ENCODE results near the gene NIPA2. TPM values are rescaled to one million over a fixed set of nuclear protein-coding genes. Genes with fewer than 3 reads are reported as not detected.

The NIPA2 gene
- total RNA-seq, 4 donors from 2014 or later, result 50.3 to 67.2 (median 56.4) TPM

GRCh38 chr15:22846073-22846472, 7.6 kb downstream of the NIPA2 start:
- no peak for DNase-seq
- Histone ChIP-seq H3K4me1 (peaks cover 8 to 13% of the 10 kb centered on the region in 2 donors), H3K27me3 (no peaks in the 10 kb centered on the region), H3K9me3 (no peaks in the 10 kb centered on the region), H3K4me3 (replicated peaks in 1 of 3) (no peak overlapping the region), H3K27ac (no peak overlapping the region), H3K36me3 (no peaks in the 10 kb centered on the region)
- intact Hi-C loops (cut with DNase I), result no loop called here
- WGBS, 2 donors, result 89 to 91% methylated on average over 6 of the region's 6 CpGs
- TF ChIP-seq CTCF (IDR thresholded peaks at IDR 0.05), result no peak
- no peak for TF ChIP-seq POLR2A (IDR thresholded peaks at IDR 0.05)

- DNase-seq, result no peak
- intact Hi-C loops (cut with DNase I), result no loop called here
- H3K36me3 ChIP-seq, result peaks cover 0 to 18% of the 10 kb centered on the region in 2 donors
- TF ChIP-seq CTCF (IDR thresholded peaks at IDR 0.05) (no peak), POLR2A (IDR thresholded peaks at IDR 0.05) (no peak)
- no peaks in the 10 kb centered on the region for H3K9me3 ChIP-seq
- H3K4me1 ChIP-seq, result peaks cover 6 to 7% of the 10 kb centered on the region in 2 donors
- no peak overlapping the region for H3K4me3 ChIP-seq (replicated peaks in 1 of 3)
- no peak overlapping the region for H3K27ac ChIP-seq
- H3K27me3 ChIP-seq, result no peaks in the 10 kb centered on the region
- WGBS, 2 donors, result 93 to 94% methylated on average over 3 of the region's 3 CpGs
These were observed 11.6 kb downstream of the NIPA2 start for GRCh38 chr15:22850055-22850454.

GRCh38 chr15:22851513-22851912, 13.0 kb downstream of the NIPA2 start:
- H3K36me3 ChIP-seq, result peaks cover 0 to 18% of the 10 kb centered on the region in 2 donors
- no peaks in the 10 kb centered on the region for H3K4me1 ChIP-seq

GRCh38 chr15:22855791-22856190, 17.3 kb downstream of the NIPA2 start:
- Histone ChIP-seq H3K4me3 (replicated peaks in 1 of 3) (no peak overlapping the region), H3K9me3 (no peaks in the 10 kb centered on the region), H3K27me3 (no peaks in the 10 kb centered on the region), H3K4me1 (no peaks in the 10 kb centered on the region), H3K27ac (no peak overlapping the region), H3K36me3 (peaks cover 0 to 30% of the 10 kb centered on the region in 2 donors)
- intact Hi-C loops (cut with DNase I), result no loop called here
- 56 to 68% methylated on average over 4 of the region's 4 CpGs for WGBS, 2 donors
- DNase-seq, result peak in 1 of 2 donors; percentile 39
- TF ChIP-seq CTCF (IDR thresholded peaks at IDR 0.05), result no peak
- no peak for TF ChIP-seq POLR2A (IDR thresholded peaks at IDR 0.05)

More at GRCh38 chr15:22851513-22851912, 13.0 kb downstream of the NIPA2 start:
- TF ChIP-seq CTCF (IDR thresholded peaks at IDR 0.05) (no peak), POLR2A (IDR thresholded peaks at IDR 0.05) (no peak)
- 83 to 92% methylated on average over 4 of the region's 4 CpGs for WGBS, 2 donors
- Histone ChIP-seq H3K27me3 (no peaks in the 10 kb centered on the region), H3K9me3 (no peaks in the 10 kb centered on the region), H3K4me3 (replicated peaks in 1 of 3) (no peak overlapping the region), H3K27ac (no peak overlapping the region)
- intact Hi-C loops (cut with DNase I), result no loop called here
- no peak for DNase-seq

GRCh38 chr15:22856659-22857058, 18.2 kb downstream of the NIPA2 start:
- Histone ChIP-seq H3K4me1 (no peaks in the 10 kb centered on the region), H3K36me3 (peaks cover 0 to 30% of the 10 kb centered on the region in 2 donors), H3K4me3 (replicated peaks in 1 of 3) (no peak overlapping the region), H3K9me3 (no peaks in the 10 kb centered on the region), H3K27ac (no peak overlapping the region), H3K27me3 (no peaks in the 10 kb centered on the region)
- WGBS, 2 donors, result 67 to 73% methylated on average over 1 of the region's 1 CpG
- TF ChIP-seq CTCF (IDR thresholded peaks at IDR 0.05) (no peak), POLR2A (IDR thresholded peaks at IDR 0.05) (no peak)
- intact Hi-C loops (cut with DNase I), result no loop called here
- DNase-seq, result no peak

All from thyroid gland (tissue), 4 donors.